HepG2 (cell line): ENCODE measurements around the gene ABCB8. TPM values are rescaled to one million over a fixed set of nuclear protein-coding genes. Genes with fewer than 3 reads are reported as not detected.

Source experiments
- ATAC-seq: fragments of 200-7000 bp; cut with Tn5 transposase; 3 replicates; pipeline ENCODE4 v1.9.1; 2020; ENCODE audit warnings: mild to moderate bottlenecking, moderate library complexity
- BruUV-seq: library from RNA; stranded (reverse); fragments of 400-500 nt; replicated peaks from 2 replicates; lab custom pipeline; 2021; lab: Mats Ljungman, UMichigan
- CTCF ChIA-PET: fragments of 300-600 bp; formaldehyde crosslinking; extraction: SDS; loops from one replicate; lab custom pipeline; 2021; ENCODE audit warnings: low total read pairs, inconsistent platforms, low intra/inter-chr PET ratio; lab: Yijun Ruan, JAX
- POLR2A ChIA-PET: fragments of 350-600 bp; sonication (Branson Sonifier 250); formaldehyde crosslinking; loops from one replicate; lab custom pipeline; 2020; ENCODE audit warnings: antibody characterized with exemption, inconsistent platforms; lab: Yijun Ruan, JAX
- DNase-seq: peaks from one replicate; pipeline ENCODE4 v3.0.0-alpha.2; 2015; ENCODE audit warnings: low spot score
- FAIRE-seq: peaks from 3 replicates; lab custom pipeline; 2011; peaks lifted over from hg19 to GRCh38; lab: Jason Lieb, UNC
- H2AFZ ChIP-seq: one replicate; pipeline ENCODE4 v1.6.1; 2011; ENCODE audit warnings: low read length, inconsistent platforms
- H3K27ac ChIP-seq: fragments of 300-600 bp; 3 replicates; pipeline ENCODE4 v1.8.0; 2011; ENCODE audit warnings: mixed run types, mild to moderate bottlenecking, mixed read lengths, low read length, inconsistent platforms; ENCODE audit not compliant: insufficient read depth; ENCODE audit errors: extremely low read length
- H3K27me3 ChIP-seq, 2 experiments: fragments of 200-600 bp in 1 of 2; 2 replicates in 1 of 2; 3 replicates in 1 of 2; pipeline versions ENCODE4 v1.6.0 to v1.8.0; 2011; ENCODE audit warnings: low read length in 2 of 2, mild to moderate bottlenecking in 2 of 2, moderate library complexity in 2 of 2, inconsistent platforms in 1 of 2; ENCODE audit not compliant: insufficient read depth in 2 of 2, control insufficient read depth in 1 of 2
- H3K36me3 ChIP-seq, 2 experiments: fragments of 200-600 bp in 1 of 2; replicated peaks in 1 of 2; 2 replicates in 1 of 2; 3 replicates in 1 of 2; pipeline versions ENCODE4 v1.5.1 to v1.8.0; 2011; ENCODE audit warnings: low read length in 2 of 2, inconsistent platforms in 1 of 2; ENCODE audit not compliant: insufficient read depth in 2 of 2, control insufficient read depth in 1 of 2
- H3K4me1 ChIP-seq: 2 replicates; pipeline ENCODE4 v1.5.1; 2012; ENCODE audit warnings: low read length, inconsistent platforms; ENCODE audit not compliant: insufficient read depth
- H3K4me2 ChIP-seq: 2 replicates; pipeline ENCODE4 v1.6.0; 2011; ENCODE audit warnings: low read depth, low read length, inconsistent platforms
- H3K4me3 ChIP-seq, 3 experiments: fragments of 200-600 bp in 1 of 3; sonication (generic), shearing (Covaris generic) in 1 of 3; replicated peaks in 1 of 3; 2 replicates each; pipeline ENCODE4 v1.5.1; 2011 to 2016; ENCODE audit warnings: low read length in 3 of 3, inconsistent platforms in 2 of 3, low read depth in 2 of 3, mild to moderate bottlenecking in 2 of 3, control low read depth in 1 of 3, mixed read lengths in 1 of 3; ENCODE audit not compliant: insufficient read depth in 1 of 3
- H3K79me2 ChIP-seq: one replicate; pipeline ENCODE4 v1.6.1; 2011; ENCODE audit warnings: low read length, inconsistent platforms; ENCODE audit not compliant: insufficient read depth
- H3K9ac ChIP-seq: 2 replicates; pipeline ENCODE4 v1.6.0; 2011; ENCODE audit warnings: mild to moderate bottlenecking, low read depth, low read length, inconsistent platforms; ENCODE audit not compliant: insufficient read depth
- H3K9me3 ChIP-seq: 2 replicates; pipeline ENCODE4 v1.5.1; 2012; ENCODE audit warnings: mild to moderate bottlenecking, low read length
- H4K20me1 ChIP-seq: 2 replicates; pipeline ENCODE4 v1.6.0; 2011; ENCODE audit warnings: inconsistent platforms, mild to moderate bottlenecking, low read length, moderate library complexity; ENCODE audit not compliant: insufficient read depth
- NR2F6 ChIP-seq, 2 experiments: IDR thresholded peaks; 2 replicates each; pipeline ENCODE4 v1.6.1; 2016; ENCODE audit warnings: antibody characterized with exemption in 1 of 2, mild to moderate bottlenecking in 1 of 2
- ZNF768 ChIP-seq: sonication (generic); formaldehyde crosslinking; IDR thresholded peaks from 2 replicates; pipeline ENCODE4 v1.4.0; 2020; ENCODE audit warnings: missing genetic modification reagents
- WGBS: methylation state at CpG from one replicate; pipeline ENCODE4 v1.1.6; 2017; ENCODE audit warnings: low lambda C conversion rate; 5-methylcytosine and 5-hydroxymethylcytosine counted together
- in situ Hi-C: cut with HindIII; loops from 2 replicates; pipeline ENCODE4 v1.10.0; 2017; ENCODE audit warnings: low pct_unique_long_range_greater_than_20kb; ENCODE audit not compliant: extremely low pct_ligation_motif_present
- intact Hi-C: fragments of 100-400 bp; cut with micrococcal nuclease; formaldehyde crosslinking; loops from one replicate; pipeline ENCODE4 v1.10.0; 2022; ENCODE audit not compliant: unreplicated experiment
- polyA plus RNA-seq, 8 experiments: library from polyadenylated mRNA; depleted of rRNA in 3 of 8; stranded (reverse) in 7 of 8; unstranded in 1 of 8; fragments of >200 nt; fragmentation: Illumina TruSeq in 4 of 8; extraction: Trizol in 4 of 8; gene quantifications; 2 replicates each; pipeline versions ENCODE4 v1.2.1 to v1.2.3, GENCODE V29; 2011 to 2016; ENCODE audit warnings: low read depth in 4 of 8, missing spikeins in 1 of 8, mixed read lengths in 1 of 8; ENCODE audit not compliant: insufficient read depth in 1 of 8
- total RNA-seq, 5 experiments: library from RNA; depleted of rRNA; stranded (reverse); fragments of >200 nt; fragmentation: Illumina TruSeq; extraction: Trizol; gene quantifications; 2 replicates each; pipeline ENCODE4 v1.2.3, GENCODE V29; 2016; ENCODE audit warnings: low read depth in 1 of 5
- TF ChIP-seq, protein P1 (sequence below): sonication (generic); formaldehyde crosslinking; IDR thresholded peaks from 2 replicates; pipeline ENCODE4 v1.4.0; 2020; ENCODE audit warnings: missing genetic modification reagents, borderline replicate concordance

The ABCB8 gene
- total and polyA plus RNA-seq, 2 of the 13 experiments (the other 11 are each of a cell fraction or from before 2014, with no cell fraction given): 6.6 to 16.7 TPM

DNA sequence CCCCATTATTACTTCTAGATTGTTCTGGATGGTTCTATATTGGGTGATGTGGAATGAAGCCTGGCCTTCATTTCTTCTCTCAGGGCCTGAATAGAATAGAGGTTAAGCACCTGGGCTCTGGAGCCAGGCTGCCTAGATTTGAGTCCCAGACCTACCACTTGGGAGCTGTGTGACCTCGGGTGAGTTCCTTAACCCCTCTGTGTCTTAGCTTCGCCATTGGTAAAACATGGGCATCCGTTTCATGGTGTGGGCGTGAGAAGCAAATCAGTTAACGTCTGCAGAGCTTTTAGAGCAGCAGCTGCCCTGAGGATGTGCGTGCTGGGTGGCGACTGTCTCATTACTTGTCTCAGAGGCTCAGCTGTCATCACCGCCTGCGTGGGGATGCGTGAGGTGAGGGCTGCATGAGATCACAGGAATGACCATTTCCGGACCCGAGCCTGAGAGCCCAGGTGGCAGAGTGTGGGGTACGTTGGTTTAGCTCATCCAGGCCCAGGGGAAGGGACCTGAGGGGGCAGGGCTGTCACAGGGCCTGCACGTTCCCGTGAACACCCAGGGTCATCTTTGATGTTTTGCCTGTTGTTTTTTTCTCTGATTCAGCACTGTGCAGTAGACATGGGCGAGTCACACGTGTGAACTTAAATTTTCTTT lies 67.7 kb downstream of the ABCB8 start:
- Histone ChIP-seq H3K9ac (no peak overlapping the region), H3K4me2 (no peak overlapping the region), H2AFZ (no peak overlapping the region), H4K20me1 (peaks cover 66% of the 10 kb centered on the region), H3K4me1 (peaks cover 8% of the 10 kb centered on the region), H3K79me2 (peaks cover 84% of the 10 kb centered on the region), H3K36me3 (peaks cover 7 to 35% of the 10 kb centered on the region in 2 experiments; a peak in 4 of 5 replicates), H3K9me3 (no peaks in the 10 kb centered on the region), H3K4me3 (no peak overlapping the region), H3K27me3 (no peaks in the 10 kb centered on the region), H3K27ac (no peak overlapping the region)
- ATAC-seq: no peak
- intact Hi-C loops: no loop called here
- CTCF ChIA-PET: no interaction called here
- TF ChIP-seq, protein P1, sequence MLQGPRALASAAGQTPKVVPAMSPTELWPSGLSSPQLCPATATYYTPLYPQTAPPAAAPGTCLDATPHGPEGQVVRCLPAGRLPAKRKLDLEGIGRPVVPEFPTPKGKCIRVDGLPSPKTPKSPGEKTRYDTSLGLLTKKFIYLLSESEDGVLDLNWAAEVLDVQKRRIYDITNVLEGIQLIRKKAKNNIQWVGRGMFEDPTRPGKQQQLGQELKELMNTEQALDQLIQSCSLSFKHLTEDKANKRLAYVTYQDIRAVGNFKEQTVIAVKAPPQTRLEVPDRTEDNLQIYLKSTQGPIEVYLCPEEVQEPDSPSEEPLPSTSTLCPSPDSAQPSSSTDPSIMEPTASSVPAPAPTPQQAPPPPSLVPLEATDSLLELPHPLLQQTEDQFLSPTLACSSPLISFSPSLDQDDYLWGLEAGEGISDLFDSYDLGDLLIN (CRISPR knock-in tag): no peak
- TF ChIP-seq NR2F6 (IDR thresholded peaks at IDR 0.05) (no peak), NR2F6 (CRISPR knock-in tag; IDR thresholded peaks at IDR 0.05) (no peak), ZNF768 (CRISPR knock-in tag) (peak; percentile 85)
- DNase-seq: no peak
- no peak for FAIRE-seq
- POLR2A ChIA-PET: no interaction called here
- no TSS peak for BruUV-seq
- in situ Hi-C loops: no loop called here
- WGBS: 93% methylated on average over 17 of the region's 17 CpGs

Other genes with a start within 250 kb of the ABCB8 start
- gene TMEM176B, start 228.1 kb upstream of the ABCB8 start, total RNA-seq (2016; rRNA removed; fragmentation: Illumina TruSeq; extraction: Trizol): not detected in 2 replicates
- gene TMEM176B, start 228.1 kb upstream of the ABCB8 start, polyA plus RNA-seq (2011; rRNA removed): not detected in 2 replicates
- not detected in 2 replicates for gene TMEM176A, start 227.7 kb upstream of the ABCB8 start, total RNA-seq (2016; rRNA removed; fragmentation: Illumina TruSeq; extraction: Trizol)
- gene TMEM176A, start 227.7 kb upstream of the ABCB8 start, polyA plus RNA-seq (2011; rRNA removed): not detected in 2 replicates
- not detected in 2 replicates for gene AOC1, start 175.9 kb upstream of the ABCB8 start, total RNA-seq (2016; rRNA removed; fragmentation: Illumina TruSeq; extraction: Trizol)
- not detected in 2 replicates for gene AOC1, start 175.9 kb upstream of the ABCB8 start, polyA plus RNA-seq (2011; rRNA removed)
- 0.11 TPM in 1 of 2 replicates, not detected in the other for gene KCNH2, start 50.1 kb upstream of the ABCB8 start, total RNA-seq (2016; rRNA removed; fragmentation: Illumina TruSeq; extraction: Trizol)
- gene KCNH2, start 50.1 kb upstream of the ABCB8 start, polyA plus RNA-seq (2011; rRNA removed): 0.09 and 0.12 TPM in 2 replicates
- 3.7 and 4.8 TPM in 2 replicates for gene NOS3, start 37.4 kb upstream of the ABCB8 start, total RNA-seq (2016; rRNA removed; fragmentation: Illumina TruSeq; extraction: Trizol)
- gene NOS3, start 37.4 kb upstream of the ABCB8 start, polyA plus RNA-seq (2011; rRNA removed): 7.5 and 10.1 TPM in 2 replicates
- gene ATG9B, start 4.0 kb upstream of the ABCB8 start, total RNA-seq (2016; rRNA removed; fragmentation: Illumina TruSeq; extraction: Trizol): not detected in 2 replicates
- gene ATG9B, start 4.0 kb upstream of the ABCB8 start, polyA plus RNA-seq (2011; rRNA removed): 0.24 and 0.39 TPM in 2 replicates
- gene ASIC3, start 20.1 kb downstream of the ABCB8 start, total RNA-seq (2016; rRNA removed; fragmentation: Illumina TruSeq; extraction: Trizol): not detected in 2 replicates
- gene ASIC3, start 20.1 kb downstream of the ABCB8 start, polyA plus RNA-seq (2011; rRNA removed): 0.50 and 0.51 TPM in 2 replicates
- gene CDK5, start 29.4 kb downstream of the ABCB8 start, total RNA-seq (2016; rRNA removed; fragmentation: Illumina TruSeq; extraction: Trizol): 21.3 and 22.6 TPM in 2 replicates
- gene CDK5, start 29.4 kb downstream of the ABCB8 start, polyA plus RNA-seq (2011; rRNA removed): 16.4 and 17.3 TPM in 2 replicates
- 47.4 and 73.4 TPM in 2 replicates for gene SLC4A2, start 31.1 kb downstream of the ABCB8 start, total RNA-seq (2016; rRNA removed; fragmentation: Illumina TruSeq; extraction: Trizol)
- gene SLC4A2, start 31.1 kb downstream of the ABCB8 start, polyA plus RNA-seq (2011; rRNA removed): 46.0 and 51.9 TPM in 2 replicates
- gene FASTK, start 52.4 kb downstream of the ABCB8 start, total RNA-seq (2016; rRNA removed; fragmentation: Illumina TruSeq; extraction: Trizol): 33.0 and 52.9 TPM in 2 replicates
- gene FASTK, start 52.4 kb downstream of the ABCB8 start, polyA plus RNA-seq (2011; rRNA removed): 55.7 and 69.5 TPM in 2 replicates
- gene TMUB1, start 55.0 kb downstream of the ABCB8 start, total RNA-seq (2016; rRNA removed; fragmentation: Illumina TruSeq; extraction: Trizol): 31.8 and 51.6 TPM in 2 replicates
- 44.8 and 47.8 TPM in 2 replicates for gene TMUB1, start 55.0 kb downstream of the ABCB8 start, polyA plus RNA-seq (2011; rRNA removed)
- gene AGAP3, start 58.0 kb downstream of the ABCB8 start, total RNA-seq (2016; rRNA removed; fragmentation: Illumina TruSeq; extraction: Trizol): 24.9 and 31.3 TPM in 2 replicates
- 61.4 and 62.0 TPM in 2 replicates for gene AGAP3, start 58.0 kb downstream of the ABCB8 start, polyA plus RNA-seq (2011; rRNA removed)
- not detected in 2 replicates for gene GBX1, start 139.2 kb downstream of the ABCB8 start, total RNA-seq (2016; rRNA removed; fragmentation: Illumina TruSeq; extraction: Trizol)
- not detected in 2 replicates for gene GBX1, start 139.2 kb downstream of the ABCB8 start, polyA plus RNA-seq (2011; rRNA removed)
- not detected in 2 replicates for gene ASB10, start 158.8 kb downstream of the ABCB8 start, total RNA-seq (2016; rRNA removed; fragmentation: Illumina TruSeq; extraction: Trizol)
- gene ASB10, start 158.8 kb downstream of the ABCB8 start, polyA plus RNA-seq (2011; rRNA removed): not detected in 2 replicates
- gene H2BK1, start 182.0 kb downstream of the ABCB8 start, total RNA-seq (2016; rRNA removed; fragmentation: Illumina TruSeq; extraction: Trizol): not detected in 2 replicates
- not detected in 2 replicates for gene H2BK1, start 182.0 kb downstream of the ABCB8 start, polyA plus RNA-seq (2011; rRNA removed)
- gene ABCF2, start 198.8 kb downstream of the ABCB8 start, total RNA-seq (2016; rRNA removed; fragmentation: Illumina TruSeq; extraction: Trizol): 42.5 and 43.0 TPM in 2 replicates
- 16.3 and 18.5 TPM in 2 replicates for gene ABCF2, start 198.8 kb downstream of the ABCB8 start, polyA plus RNA-seq (2011; rRNA removed)
- gene CHPF2, start 204.0 kb downstream of the ABCB8 start, total RNA-seq (2016; rRNA removed; fragmentation: Illumina TruSeq; extraction: Trizol): 10.2 and 21.5 TPM in 2 replicates
- 15.4 and 22.5 TPM in 2 replicates for gene CHPF2, start 204.0 kb downstream of the ABCB8 start, polyA plus RNA-seq (2011; rRNA removed)
- gene SMARCD3, start 220.2 kb downstream of the ABCB8 start, total RNA-seq (2016; rRNA removed; fragmentation: Illumina TruSeq; extraction: Trizol): 0.53 and 0.62 TPM in 2 replicates
- 0.20 and 0.44 TPM in 2 replicates for gene SMARCD3, start 220.2 kb downstream of the ABCB8 start, polyA plus RNA-seq (2011; rRNA removed)